HG02943 (cell line): Measurements from ENCODE around the gene SPOCK3.
"Not testable (repeated sequence)": the region's sequence is repeated elsewhere in the genome, so short reads cannot be mapped to it uniquely, and the experiment has no call there.

Experiments used
- ATAC-seq: cut with Tn5 transposase; IDR thresholded peaks from one replicate; pipeline ENCODE4 v1.9.1; 2021; ENCODE audit warnings: mild to moderate bottlenecking, low read depth, moderate library complexity; ENCODE audit not compliant: unreplicated experiment

SPOCK3 gene

GRCh38 chr4:166977596-166977995 is 256.7 kb downstream of the SPOCK3 start:
- no peak for ATAC-seq

- ATAC-seq = no peak
Observed at GRCh38 chr4:166972071-166972470, 262.2 kb downstream of the SPOCK3 start.

GRCh38 chr4:166968219-166968618 is 266.1 kb downstream of the SPOCK3 start:
- ATAC-seq = not testable (repeated sequence)

GRCh38 chr4:166965562-166965961 is 268.7 kb downstream of the SPOCK3 start:
- ATAC-seq = no peak

- ATAC-seq = no peak
Observed at GRCh38 chr4:166957451-166957850, 276.8 kb downstream of the SPOCK3 start.

- no peak for ATAC-seq
Observed at GRCh38 chr4:166956484-166956883, 277.8 kb downstream of the SPOCK3 start.

GRCh38 chr4:166941629-166942028 is 292.7 kb downstream of the SPOCK3 start:
- ATAC-seq = no peak

- no peak for ATAC-seq
Observed at GRCh38 chr4:166930464-166930863, 303.8 kb downstream of the SPOCK3 start.

- no peak for ATAC-seq
Observed at GRCh38 chr4:166924424-166924823, 309.9 kb downstream of the SPOCK3 start.

GRCh38 chr4:166913926-166914325 is 320.4 kb downstream of the SPOCK3 start:
- ATAC-seq = no peak

GRCh38 chr4:166903408-166903807 is 330.9 kb downstream of the SPOCK3 start:
- no peak for ATAC-seq

- ATAC-seq = no peak
Observed at GRCh38 chr4:166902941-166903340, 331.4 kb downstream of the SPOCK3 start.

- no peak for ATAC-seq
Observed at GRCh38 chr4:166896254-166896653, 338.0 kb downstream of the SPOCK3 start.

GRCh38 chr4:166895771-166896170 is 338.5 kb downstream of the SPOCK3 start:
- no peak for ATAC-seq

- ATAC-seq = no peak
Observed at GRCh38 chr4:166887457-166887856, 346.8 kb downstream of the SPOCK3 start.

- ATAC-seq = no peak
Observed at GRCh38 chr4:166886718-166887117, 347.6 kb downstream of the SPOCK3 start.

- ATAC-seq = no peak
Observed at GRCh38 chr4:166882221-166882620, 352.1 kb downstream of the SPOCK3 start.

GRCh38 chr4:166875821-166876220 is 358.5 kb downstream of the SPOCK3 start:
- no peak for ATAC-seq

- ATAC-seq = no peak
Observed at GRCh38 chr4:166862032-166862431, 372.3 kb downstream of the SPOCK3 start.

GRCh38 chr4:166850398-166850797 is 383.9 kb downstream of the SPOCK3 start:
- not testable (repeated sequence) for ATAC-seq

- no peak for ATAC-seq
Observed at GRCh38 chr4:166846939-166847338, 387.4 kb downstream of the SPOCK3 start.

- ATAC-seq = no peak
Observed at GRCh38 chr4:166842795-166843261, 391.5 kb downstream of the SPOCK3 start.

GRCh38 chr4:166839615-166840251 is 394.6 kb downstream of the SPOCK3 start:
- ATAC-seq = peak; percentile 60
